Vagina (tissue), 2 donors: ENCODE results near the gene GRM7. TPM values are rescaled to one million over a fixed set of nuclear protein-coding genes. Genes with fewer than 3 reads are reported as not detected.

ENCODE experiments used
- DNase-seq, 2 donors: peaks; one replicate each; pipeline ENCODE4 v3.0.0-alpha.2; 2017; ENCODE audit errors: extremely low spot score in 2 of 2
- H3K27ac ChIP-seq: fragments of 200-600 bp; sonication (generic); one replicate; pipeline ENCODE4 v1.5.1; 2019
- H3K27me3 ChIP-seq: fragments of 200-600 bp; sonication (generic); one replicate; pipeline ENCODE4 v1.5.1; 2019
- H3K36me3 ChIP-seq, 2 donors: fragments of 200-600 bp; sonication (generic); one replicate each; pipeline ENCODE4 v1.5.1; 2017 to 2019
- H3K4me1 ChIP-seq: fragments of 200-600 bp; sonication (generic); one replicate; pipeline ENCODE4 v1.5.1; 2019
- H3K4me3 ChIP-seq, 2 donors: fragments of 200-600 bp; sonication (generic); 1 replicate in 1 of 2; 2 replicates in 1 of 2; pipeline ENCODE4 v1.5.1; 2016 to 2019
- H3K9me3 ChIP-seq: fragments of 200-600 bp; sonication (generic); one replicate; pipeline ENCODE4 v1.5.1; 2019
- POLR2A ChIP-seq, 2 donors: fragments of 450-650 bp; IDR thresholded peaks; one replicate each; pipeline ENCODE4 v1.6.1; 2017; ENCODE audit warnings: antibody characterized with exemption in 2 of 2, mild to moderate bottlenecking in 2 of 2, moderate library complexity in 2 of 2
- POLR2AphosphoS5 ChIP-seq, 2 donors: sonication (generic); formaldehyde crosslinking; IDR thresholded peaks; one replicate each; pipeline ENCODE4 v1.9.0; 2017; ENCODE audit warnings: antibody characterized with exemption in 2 of 2, mild to moderate bottlenecking in 2 of 2, low read depth in 1 of 2; ENCODE audit not compliant: insufficient read depth in 1 of 2
- intact Hi-C: fragments of 100-400 bp; cut with DNase I; formaldehyde crosslinking; loops from one replicate; pipeline ENCODE4 v1.15.1; 2023
- total RNA-seq: library from RNA; depleted of rRNA; stranded (reverse); fragments of >200 nt; gene quantifications from one replicate; pipeline ENCODE4 v1.2.3, GENCODE V29; 2016
- TF ChIP-seq, protein P1 (sequence below), 3 experiments: fragments of 450-650 bp in 2 of 3; fragments of 200-600 bp in 1 of 3; sonication (generic) in 1 of 3; IDR thresholded peaks; one replicate each; pipeline ENCODE4 v1.5.1; 2017 to 2019; ENCODE audit warnings: antibody characterized with exemption in 3 of 3, mild to moderate bottlenecking in 2 of 3, moderate library complexity in 2 of 3

The GRM7 gene
- total RNA-seq, 1 donor from 2014 or later, result 2.0 TPM

DNA sequence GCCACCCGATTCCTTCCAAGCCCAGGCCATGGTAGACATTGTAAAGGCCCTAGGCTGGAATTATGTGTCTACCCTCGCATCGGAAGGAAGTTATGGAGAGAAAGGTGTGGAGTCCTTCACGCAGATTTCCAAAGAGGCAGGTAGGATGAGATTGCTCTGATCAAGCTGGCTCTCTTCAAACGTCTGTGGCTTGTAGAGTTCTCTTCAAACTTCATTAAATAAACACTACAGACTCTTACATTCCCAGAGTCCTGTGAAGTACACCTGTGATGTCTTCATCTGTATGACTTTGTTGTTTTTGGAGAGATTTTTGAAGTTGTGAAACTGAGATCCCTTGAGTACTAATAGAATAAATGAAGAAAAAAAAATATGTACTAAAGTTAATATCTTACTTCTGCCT, 285.6 kb downstream of the GRM7 start:
- Histone ChIP-seq H3K4me3 (no peak overlapping the region), H3K27ac (no peak overlapping the region), H3K9me3 (no peaks in the 10 kb centered on the region), H3K36me3 (no peaks in the 10 kb centered on the region), H3K4me1 (no peaks in the 10 kb centered on the region), H3K27me3 (no peaks in the 10 kb centered on the region)
- DNase-seq, result no peak
- TF ChIP-seq, protein P1, sequence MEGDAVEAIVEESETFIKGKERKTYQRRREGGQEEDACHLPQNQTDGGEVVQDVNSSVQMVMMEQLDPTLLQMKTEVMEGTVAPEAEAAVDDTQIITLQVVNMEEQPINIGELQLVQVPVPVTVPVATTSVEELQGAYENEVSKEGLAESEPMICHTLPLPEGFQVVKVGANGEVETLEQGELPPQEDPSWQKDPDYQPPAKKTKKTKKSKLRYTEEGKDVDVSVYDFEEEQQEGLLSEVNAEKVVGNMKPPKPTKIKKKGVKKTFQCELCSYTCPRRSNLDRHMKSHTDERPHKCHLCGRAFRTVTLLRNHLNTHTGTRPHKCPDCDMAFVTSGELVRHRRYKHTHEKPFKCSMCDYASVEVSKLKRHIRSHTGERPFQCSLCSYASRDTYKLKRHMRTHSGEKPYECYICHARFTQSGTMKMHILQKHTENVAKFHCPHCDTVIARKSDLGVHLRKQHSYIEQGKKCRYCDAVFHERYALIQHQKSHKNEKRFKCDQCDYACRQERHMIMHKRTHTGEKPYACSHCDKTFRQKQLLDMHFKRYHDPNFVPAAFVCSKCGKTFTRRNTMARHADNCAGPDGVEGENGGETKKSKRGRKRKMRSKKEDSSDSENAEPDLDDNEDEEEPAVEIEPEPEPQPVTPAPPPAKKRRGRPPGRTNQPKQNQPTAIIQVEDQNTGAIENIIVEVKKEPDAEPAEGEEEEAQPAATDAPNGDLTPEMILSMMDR (IDR thresholded peaks at IDR 0.05), result no peak
- TF ChIP-seq POLR2AphosphoS5 (IDR thresholded peaks at IDR 0.05; ENCODE audit: insufficient read depth in 1 of 2, low read depth in 1 of 2) (no peak), POLR2A (IDR thresholded peaks at IDR 0.05) (no peak)
- intact Hi-C loops, result no loop called here

DNA sequence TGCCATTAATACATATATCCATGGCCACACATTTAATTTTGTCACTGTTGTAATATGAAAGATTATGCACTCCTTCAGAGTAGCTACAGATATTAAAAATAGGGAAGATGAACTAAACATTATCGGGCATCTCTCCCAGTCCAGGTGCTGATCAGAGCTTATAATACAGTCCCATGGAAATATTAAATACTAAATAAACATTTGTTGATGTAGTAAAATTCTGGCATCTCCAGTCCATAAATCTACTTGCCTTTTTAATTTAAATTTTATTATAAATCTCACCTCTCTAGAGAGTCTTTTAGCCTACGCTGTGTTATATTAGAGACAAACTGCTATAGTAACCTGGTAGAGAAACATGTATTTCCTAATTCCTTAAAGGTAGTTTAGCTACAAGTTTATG, 297.6 kb downstream of the GRM7 start:
- no peak overlapping the region for H3K4me3 ChIP-seq
- H3K4me1 ChIP-seq, result no peaks in the 10 kb centered on the region
- intact Hi-C loops, result no loop called here
- TF ChIP-seq POLR2A (IDR thresholded peaks at IDR 0.05) (no peak), POLR2AphosphoS5 (IDR thresholded peaks at IDR 0.05; ENCODE audit: insufficient read depth in 1 of 2, low read depth in 1 of 2) (no peak)
- TF ChIP-seq, protein P1 (IDR thresholded peaks at IDR 0.05), result no peak
- no peaks in the 10 kb centered on the region for H3K9me3 ChIP-seq
- no peaks in the 10 kb centered on the region for H3K36me3 ChIP-seq
- H3K27me3 ChIP-seq, result no peaks in the 10 kb centered on the region
- H3K27ac ChIP-seq, result no peak overlapping the region
- no peak for DNase-seq

DNA sequence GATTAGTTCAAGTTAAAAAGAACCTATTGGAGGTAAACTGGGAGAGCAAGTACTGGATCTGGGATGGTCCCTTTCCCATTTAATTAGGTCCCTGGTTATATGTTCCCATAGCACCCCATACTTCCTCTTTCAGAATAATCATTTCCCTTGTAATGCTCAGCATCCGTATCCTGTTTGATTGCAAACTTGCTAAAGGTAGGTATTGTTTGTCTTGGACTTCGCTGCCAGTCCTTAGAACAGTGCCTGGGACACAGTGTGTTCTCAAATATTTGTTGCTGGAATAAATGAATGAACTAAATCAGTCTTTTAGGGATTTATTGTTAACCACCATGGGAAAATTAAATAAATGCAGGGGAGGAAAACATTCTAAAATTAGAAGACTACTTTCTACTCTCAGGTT, 299.8 kb downstream of the GRM7 start:
- no peaks in the 10 kb centered on the region for H3K9me3 ChIP-seq
- H3K4me3 ChIP-seq, result no peak overlapping the region
- H3K4me1 ChIP-seq, result no peaks in the 10 kb centered on the region
- TF ChIP-seq, protein P1 (IDR thresholded peaks at IDR 0.05), result no peak
- no peak for TF ChIP-seq POLR2A (IDR thresholded peaks at IDR 0.05)
- TF ChIP-seq POLR2AphosphoS5 (IDR thresholded peaks at IDR 0.05; ENCODE audit: insufficient read depth in 1 of 2, low read depth in 1 of 2), result no peak
- no peak overlapping the region for H3K27ac ChIP-seq
- intact Hi-C loops, result no loop called here
- no peaks in the 10 kb centered on the region for H3K36me3 ChIP-seq
- no peak for DNase-seq
- no peaks in the 10 kb centered on the region for H3K27me3 ChIP-seq

DNA sequence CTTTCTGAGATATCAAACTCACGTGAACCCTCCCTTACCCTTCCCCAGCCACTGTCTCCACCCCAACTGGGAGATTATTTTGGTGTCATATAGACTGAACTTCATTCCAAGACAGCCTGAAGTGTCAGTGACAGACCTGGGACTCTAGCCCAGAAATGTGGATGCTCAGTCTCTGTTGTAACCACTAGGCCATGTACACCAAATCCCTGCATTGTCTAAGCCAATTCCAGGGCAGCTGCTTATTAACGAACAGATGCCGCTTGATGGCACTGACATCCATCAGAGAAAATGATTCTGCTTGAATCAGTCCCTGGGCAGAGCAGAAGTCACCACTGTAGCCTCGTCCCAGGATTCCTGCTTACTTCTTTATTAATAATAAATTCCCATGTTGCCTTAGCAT, 305.5 kb downstream of the GRM7 start:
- Histone ChIP-seq H3K27ac (no peak overlapping the region), H3K4me3 (no peak overlapping the region), H3K4me1 (no peaks in the 10 kb centered on the region), H3K27me3 (no peaks in the 10 kb centered on the region), H3K9me3 (no peaks in the 10 kb centered on the region), H3K36me3 (no peaks in the 10 kb centered on the region)
- no peak for DNase-seq
- TF ChIP-seq, protein P1 (IDR thresholded peaks at IDR 0.05), result no peak
- TF ChIP-seq POLR2A (IDR thresholded peaks at IDR 0.05) (no peak), POLR2AphosphoS5 (IDR thresholded peaks at IDR 0.05; ENCODE audit: insufficient read depth in 1 of 2, low read depth in 1 of 2) (no peak)
- intact Hi-C loops, result no loop called here

DNA sequence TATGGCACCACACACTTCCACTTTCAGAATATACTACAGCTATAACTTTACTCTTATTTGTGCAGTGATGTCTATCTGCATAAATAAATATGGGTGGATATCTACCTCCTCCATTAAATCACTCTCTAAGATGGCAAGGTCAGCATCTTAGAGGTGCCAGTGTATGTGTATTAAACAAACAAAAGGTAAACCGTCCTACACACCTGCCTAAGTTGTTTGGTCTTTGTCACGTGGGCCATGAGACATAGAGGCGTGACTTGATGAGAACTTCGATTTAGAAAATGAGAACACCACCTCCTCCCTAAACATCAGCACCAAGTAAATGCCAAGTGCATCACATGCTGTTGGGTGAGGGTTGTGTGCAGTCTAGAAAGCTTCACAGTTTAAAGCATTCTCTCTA, 310.6 kb downstream of the GRM7 start:
- Histone ChIP-seq H3K36me3 (no peaks in the 10 kb centered on the region), H3K4me3 (no peak overlapping the region), H3K9me3 (no peaks in the 10 kb centered on the region), H3K27ac (no peak overlapping the region), H3K4me1 (no peaks in the 10 kb centered on the region), H3K27me3 (no peaks in the 10 kb centered on the region)
- DNase-seq, result no peak
- no peak for TF ChIP-seq POLR2A (IDR thresholded peaks at IDR 0.05)
- TF ChIP-seq, protein P1 (IDR thresholded peaks at IDR 0.05), result no peak
- TF ChIP-seq POLR2AphosphoS5 (IDR thresholded peaks at IDR 0.05; ENCODE audit: insufficient read depth in 1 of 2, low read depth in 1 of 2), result no peak
- intact Hi-C loops, result no loop called here
